Stimulated activated CD8-positive, alpha-beta memory T cell treated with anti-CD3 and anti-CD28 coated beads, Interleukin-2, amount 100 ng/mL, for 48 hours (primary cell): Measurements from ENCODE around the gene CLIC5.

Source experiments
- DNase-seq, 2 donors: peaks; one replicate each; pipeline ENCODE4 v3.0.0-alpha.2; 2020; ENCODE audit warnings: low read depth in 2 of 2

CLIC5 gene

GRCh38 chr6:45892196-45892595, 123.5 kb downstream of the CLIC5 start:
- DNase-seq, result no peak

- no peak for DNase-seq
Measured at GRCh38 chr6:45886776-45887175, 128.9 kb downstream of the CLIC5 start.

- no peak for DNase-seq
Measured at GRCh38 chr6:45884336-45884735, 131.3 kb downstream of the CLIC5 start.

GRCh38 chr6:45882671-45883070, 133.0 kb downstream of the CLIC5 start:
- DNase-seq, result no peak

GRCh38 chr6:45881705-45882467, 133.8 kb downstream of the CLIC5 start:
- DNase-seq, result no peak

GRCh38 chr6:45880676-45881075, 135.0 kb downstream of the CLIC5 start:
- DNase-seq, result no peak

- no peak for DNase-seq
Measured at GRCh38 chr6:45880159-45880558, 135.5 kb downstream of the CLIC5 start.

- DNase-seq, result no peak
Measured at GRCh38 chr6:45877970-45878590, 137.6 kb downstream of the CLIC5 start.

GRCh38 chr6:45872827-45873365, 142.8 kb downstream of the CLIC5 start:
- no peak for DNase-seq

GRCh38 chr6:45870531-45870930, 145.1 kb downstream of the CLIC5 start:
- no peak for DNase-seq

GRCh38 chr6:45864651-45865050, 151.0 kb downstream of the CLIC5 start:
- DNase-seq, result no peak

- no peak for DNase-seq
Measured at GRCh38 chr6:45858691-45859090, 157.0 kb downstream of the CLIC5 start.

GRCh38 chr6:45857827-45858226, 157.8 kb downstream of the CLIC5 start:
- DNase-seq, result no peak

- no peak for DNase-seq
Measured at GRCh38 chr6:45855642-45856394, 159.8 kb downstream of the CLIC5 start.

GRCh38 chr6:45854149-45854742, 161.4 kb downstream of the CLIC5 start:
- DNase-seq, result no peak

- DNase-seq, result no peak
Measured at GRCh38 chr6:45851034-45851400, 164.6 kb downstream of the CLIC5 start.

- no peak for DNase-seq
Measured at GRCh38 chr6:45850378-45851033, 165.2 kb downstream of the CLIC5 start.

- DNase-seq, result no peak
Measured at GRCh38 chr6:45845567-45845966, 170.1 kb downstream of the CLIC5 start.

GRCh38 chr6:45844986-45845385, 170.7 kb downstream of the CLIC5 start:
- DNase-seq, result no peak

- no peak for DNase-seq
Measured at GRCh38 chr6:45843848-45844521, 171.7 kb downstream of the CLIC5 start.

- DNase-seq, result no peak
Measured at GRCh38 chr6:45841062-45841461, 174.6 kb downstream of the CLIC5 start.
